Limb (tissue), 2 donors: ENCODE results near the gene PARP3.

Experiments
- DNase-seq, 2 donors: peaks; one replicate each; pipeline ENCODE4 v3.0.0-alpha.2; 2016; ENCODE audit errors: extremely low spot score in 2 of 2

PARP3 gene

DNA sequence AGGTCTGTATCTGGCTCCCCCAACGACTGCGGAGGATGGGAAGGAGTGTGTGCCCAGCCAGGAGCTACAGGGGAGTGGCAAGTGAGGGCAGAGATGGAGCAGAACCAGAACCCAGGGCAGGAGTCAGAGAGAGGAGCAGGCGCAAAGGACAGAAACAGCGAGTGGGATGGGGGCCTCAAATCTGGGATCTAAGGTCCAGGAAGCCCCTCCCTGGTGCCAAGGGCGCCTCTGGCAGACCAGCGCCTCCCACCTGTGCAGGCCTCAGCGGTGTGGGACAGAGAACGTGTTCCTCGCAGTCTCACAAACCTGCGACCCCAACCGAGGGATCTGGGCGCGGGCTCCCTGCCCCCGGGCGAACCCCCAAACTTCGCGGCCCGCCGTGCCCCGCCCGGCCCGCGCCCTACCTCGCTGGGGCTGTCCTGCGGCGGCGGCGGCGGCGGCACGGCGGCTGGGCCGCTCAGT lies 24.8 kb downstream of the PARP3 start:
- no peak for DNase-seq

- peak; percentile 36 to 84 for DNase-seq
These were observed 25.4 kb downstream of the PARP3 start, which contains the start of gene PCBP4 for GRCh38 chr3:51967384-51968169. Gene PCBP4 (minus strand): TSS chr3:51967454. CDS start chr3:51961240, 6,214 bp downstream.

DNA sequence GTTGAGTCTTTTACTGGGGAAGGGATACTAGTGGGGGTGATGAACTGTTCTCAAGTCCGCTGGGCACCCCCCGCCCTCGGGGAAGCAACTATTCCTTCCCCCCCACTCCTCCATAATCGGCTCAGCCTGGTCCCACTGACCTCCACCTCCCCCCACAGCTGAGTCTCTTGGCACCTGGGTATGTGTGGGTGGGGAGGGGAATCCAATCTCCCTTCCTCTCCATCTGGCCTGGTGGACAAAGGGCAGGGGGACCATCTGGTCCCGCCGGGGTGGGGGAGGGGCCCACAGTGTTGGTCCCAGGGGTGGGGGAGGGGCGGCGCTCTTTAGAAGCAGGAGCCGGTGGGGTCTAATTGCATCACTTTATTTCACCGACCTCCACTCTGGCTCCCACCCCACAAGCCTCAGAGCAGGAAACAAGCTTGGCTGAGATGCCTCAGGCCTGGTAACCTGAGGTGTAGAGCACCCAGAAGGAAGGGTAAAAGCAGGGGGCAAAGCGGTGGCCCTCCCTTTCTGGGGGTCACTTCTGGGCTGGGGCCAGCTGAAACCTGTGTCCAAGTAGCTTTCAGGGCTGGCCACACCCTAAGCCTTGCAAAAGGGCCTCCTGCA lies 26.1 kb downstream of the PARP3 start:
- peak; percentile 32 to 77 for DNase-seq

DNA sequence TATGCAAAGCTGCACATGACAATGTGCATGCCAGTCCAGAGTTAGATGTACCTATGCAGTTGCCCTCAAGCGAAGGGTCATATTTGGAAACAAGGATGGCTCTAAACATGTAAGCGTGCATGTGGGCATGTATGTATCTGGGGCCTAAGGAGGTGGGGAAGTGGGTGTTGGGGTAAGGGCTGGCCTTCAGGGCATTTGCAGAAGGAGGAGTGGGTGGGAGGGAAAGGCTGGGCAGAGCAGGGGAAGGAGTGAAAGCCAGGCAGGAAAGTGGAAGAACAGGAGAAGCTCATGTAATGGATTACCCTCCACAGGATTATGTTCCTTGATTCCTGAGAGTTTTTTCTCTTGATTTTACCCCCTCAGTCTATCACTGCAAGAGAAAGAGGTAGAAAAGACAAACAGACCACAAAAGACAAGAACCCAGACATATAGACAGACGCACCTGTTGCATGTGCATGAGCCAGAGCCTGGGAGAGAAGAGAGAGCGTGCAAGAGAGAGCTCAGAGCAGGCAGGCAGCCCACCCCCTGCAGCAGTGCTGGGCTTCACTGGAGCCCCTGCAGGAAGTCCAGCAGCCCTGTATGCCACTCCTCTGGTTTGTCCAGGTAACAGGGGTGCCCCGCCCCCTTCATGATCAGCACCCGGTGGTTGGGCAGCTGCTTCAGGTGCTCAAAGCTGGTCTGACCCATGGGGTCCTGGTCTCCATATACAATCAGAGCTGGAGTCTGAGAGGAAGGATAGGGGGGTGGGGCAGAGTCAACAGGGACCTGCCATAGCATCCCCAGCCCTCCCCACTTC lies 26.9 kb downstream of the PARP3 start:
- no peak for DNase-seq

- no peak for DNase-seq
These were observed 27.7 kb downstream of the PARP3 start for GRCh38 chr3:51969841-51970240.

DNA sequence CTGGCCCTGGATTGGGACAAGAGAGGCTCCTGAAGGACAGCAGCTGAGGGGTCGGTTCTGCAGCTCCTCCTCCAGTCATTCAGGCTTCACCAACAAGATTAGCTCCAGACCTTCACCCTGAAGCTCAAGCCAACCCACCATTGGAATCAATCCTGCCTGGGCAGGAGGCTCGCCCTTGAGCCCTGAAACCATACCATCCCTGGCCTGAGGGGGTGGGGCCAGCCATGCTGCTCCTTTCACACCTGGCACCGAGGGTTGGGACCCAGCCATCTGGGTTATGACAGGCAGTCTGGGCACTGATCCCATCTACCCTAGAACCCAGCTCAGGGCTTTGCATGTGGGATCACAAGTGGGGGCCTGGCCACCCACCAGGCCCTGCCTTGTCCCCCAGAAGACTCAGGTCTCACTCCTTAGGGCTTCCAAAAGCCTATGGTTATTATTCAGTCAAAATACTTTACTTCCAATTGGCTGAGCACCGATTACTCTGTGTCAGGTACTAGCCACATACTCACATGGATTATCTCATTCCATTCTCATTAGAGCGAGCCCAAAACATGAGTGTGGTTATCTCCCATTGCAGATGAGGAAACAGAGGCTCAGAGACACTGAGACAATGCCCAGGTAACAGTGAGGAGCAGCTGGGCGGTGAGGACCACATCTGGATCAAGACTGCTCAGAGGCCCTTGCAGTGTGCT lies 28.6 kb downstream of the PARP3 start:
- DNase-seq, result no peak

DNA sequence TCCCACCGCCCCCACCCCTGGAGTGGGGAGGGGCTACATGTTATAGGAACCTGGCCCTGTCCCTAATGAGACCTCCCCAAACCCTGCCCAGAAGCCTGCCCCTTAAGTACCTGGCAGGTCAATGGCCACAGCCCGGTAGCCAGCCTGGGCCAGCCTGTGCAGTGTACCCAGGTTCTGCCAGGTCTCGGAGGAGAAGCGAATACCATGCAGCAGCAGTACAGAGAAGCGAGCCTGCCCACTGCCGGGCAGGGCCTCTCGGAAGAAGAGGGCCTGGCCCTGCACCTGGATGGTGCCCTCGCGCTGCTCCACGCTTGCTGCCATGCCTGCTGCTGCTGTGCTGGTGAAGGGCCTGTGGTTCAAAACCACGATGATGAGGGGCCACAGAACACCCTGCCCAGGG lies 29.2 kb downstream of the PARP3 start:
- DNase-seq, result no peak

- no peak for DNase-seq
These were observed 32.3 kb downstream of the PARP3 start for GRCh38 chr3:51974277-51974962.

DNA sequence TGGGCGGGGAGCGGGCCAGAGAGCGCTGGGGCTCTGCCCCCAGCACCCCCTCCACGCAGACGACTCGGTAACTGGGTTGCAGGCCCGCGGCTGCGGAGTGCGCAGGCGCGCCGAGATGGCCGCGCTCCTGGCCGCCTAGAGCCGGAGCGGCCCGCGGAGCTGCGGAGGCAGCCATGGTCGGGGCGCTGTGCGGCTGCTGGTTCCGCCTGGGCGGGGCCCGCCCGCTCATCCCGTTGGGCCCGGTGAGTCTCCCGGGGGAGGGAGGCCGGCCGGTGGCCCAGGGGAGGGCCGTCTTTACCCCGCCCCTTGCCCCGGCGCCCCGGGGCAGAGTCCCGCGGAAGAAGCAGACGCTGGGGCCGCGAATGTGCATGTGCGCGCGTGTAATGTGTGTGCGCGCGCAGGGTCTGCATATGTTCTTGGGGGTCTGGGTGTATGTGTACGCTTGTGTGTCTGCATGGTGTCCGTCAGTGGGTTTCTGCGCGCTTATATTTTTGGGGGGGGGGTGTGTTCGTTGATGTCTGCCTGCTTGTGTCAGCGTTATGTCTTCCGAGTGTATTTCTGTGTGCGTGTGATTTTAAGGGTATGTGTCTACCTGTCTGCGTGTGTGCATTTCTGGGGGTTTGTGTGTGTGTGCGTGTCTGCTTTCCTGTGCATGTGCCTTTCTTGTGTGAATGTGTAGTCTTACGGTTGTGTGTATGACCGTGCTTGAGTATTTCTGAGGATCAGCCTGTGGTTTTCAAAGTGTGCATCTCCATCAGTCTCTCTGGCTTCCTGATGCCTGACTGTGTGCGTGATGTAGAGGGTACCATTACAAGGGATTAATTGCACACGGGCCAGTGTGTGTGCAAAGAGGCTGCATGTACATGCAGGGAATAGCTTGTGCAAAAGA lies 33.0 kb downstream of the PARP3 start, which contains the start of gene ABHD14A:
Gene ABHD14A, plus strand, starts transcription at position 102 of the 889 bp plus-strand sequence. Its CDS starts 72 bp downstream, at position 174.
- peak; percentile 70 to 82 for DNase-seq

DNA sequence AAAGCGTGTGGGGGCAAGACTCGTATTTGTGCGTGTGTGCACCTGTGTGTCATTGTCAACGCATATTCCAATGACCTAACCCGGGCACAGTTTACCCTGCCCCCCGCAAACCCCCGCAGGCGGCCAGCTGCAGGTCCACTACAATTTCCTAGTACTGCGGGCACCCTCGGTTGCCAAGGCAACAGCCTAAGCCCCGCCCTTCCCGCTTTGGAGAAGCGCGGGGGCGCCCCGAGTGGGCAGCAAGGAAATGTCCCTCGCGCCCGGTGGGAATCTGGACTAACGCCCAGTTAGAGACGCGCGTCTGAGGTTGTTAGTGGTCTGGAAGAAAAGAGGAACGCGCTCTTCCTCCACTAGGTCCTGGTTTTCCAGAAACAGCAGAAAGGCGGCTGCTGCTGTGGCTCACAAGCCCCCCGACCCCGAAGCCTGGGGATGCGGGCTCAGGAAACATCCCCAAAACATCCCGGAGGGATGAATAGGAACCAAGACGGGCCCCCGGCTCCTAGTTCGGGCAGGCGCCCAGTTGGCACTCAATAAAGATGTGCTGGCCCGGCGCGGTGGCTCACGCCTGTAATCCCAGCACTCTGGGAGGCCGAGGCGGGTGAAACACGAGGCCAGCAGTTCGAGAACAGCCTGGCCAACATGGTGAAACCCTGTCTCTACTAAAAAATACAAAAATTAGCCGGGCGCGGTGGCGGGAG lies 33.8 kb downstream of the PARP3 start:
- DNase-seq, result peak; percentile 65 to 84

GRCh38 chr3:51977446-51978142 lies 35.4 kb downstream of the PARP3 start:
- DNase-seq, result no peak

GRCh38 chr3:51978143-51978502 lies 36.0 kb downstream of the PARP3 start:
- DNase-seq, result no peak

- DNase-seq, result no peak
These were observed 38.1 kb downstream of the PARP3 start for GRCh38 chr3:51980253-51980652.

GRCh38 chr3:51982352-51982837 lies 40.2 kb downstream of the PARP3 start:
- no peak for DNase-seq

GRCh38 chr3:51982838-51983577 lies 40.8 kb downstream of the PARP3 start, which contains the start of gene ACY1:
Gene ACY1 (plus strand): TSS chr3:51983535. CDS start chr3:51984065, 530 bp downstream.
- DNase-seq, result peak; percentile 70 to 84

DNA sequence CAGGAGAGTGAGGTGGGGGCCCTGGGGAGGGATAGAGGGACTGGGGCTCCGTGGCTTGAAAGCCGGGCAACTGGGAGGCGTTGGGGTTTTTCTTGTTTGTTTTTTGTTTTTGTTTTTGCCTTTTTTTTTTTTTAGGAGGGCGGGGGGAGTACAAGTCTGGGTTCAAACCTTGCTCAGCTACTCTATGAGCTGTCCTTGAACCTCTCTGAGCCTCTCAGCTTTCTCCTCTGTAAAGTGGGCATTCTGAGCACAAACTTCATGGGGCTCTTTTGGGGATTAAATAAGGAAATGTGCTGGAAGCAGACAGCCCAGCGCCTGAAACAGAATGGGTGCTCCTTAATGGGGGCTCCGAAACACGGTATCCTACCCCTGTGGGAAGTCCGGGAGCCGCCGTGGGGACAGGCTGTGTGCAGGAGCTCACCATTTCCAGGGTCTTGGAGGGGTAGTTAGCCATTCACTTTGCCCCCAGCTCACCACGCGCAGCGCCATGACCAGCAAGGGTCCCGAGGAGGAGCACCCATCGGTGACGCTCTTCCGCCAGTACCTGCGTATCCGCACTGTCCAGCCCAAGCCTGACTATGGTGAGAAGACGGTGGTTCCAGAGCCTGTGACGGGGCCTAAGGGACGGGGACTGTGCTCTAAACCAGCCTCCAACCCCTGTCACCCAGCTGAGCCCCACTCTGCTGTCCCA lies 41.6 kb downstream of the PARP3 start:
- DNase-seq, result no peak

DNA sequence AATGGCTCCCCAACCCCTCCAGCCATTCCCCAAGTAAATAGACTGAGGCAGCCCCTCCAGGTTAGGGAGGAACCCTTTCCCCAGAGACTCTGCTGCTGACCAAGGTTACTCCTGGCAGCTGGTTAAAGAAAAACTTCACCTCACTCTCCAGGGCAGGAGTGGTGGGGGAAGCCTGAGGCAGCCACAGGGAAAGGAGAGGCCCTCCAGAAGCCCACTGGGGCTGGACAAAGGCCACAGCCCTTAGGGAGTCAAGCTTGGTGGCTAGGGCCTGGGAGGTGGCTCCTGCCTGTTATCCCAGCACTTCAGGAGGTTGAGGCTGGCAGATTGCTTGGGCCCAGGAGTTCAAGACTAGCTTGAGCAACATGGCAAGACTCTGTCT lies 42.1 kb downstream of the PARP3 start:
- no peak for DNase-seq
